B cell (primary cell): ENCODE results near the gene ZFP92. TPM values are rescaled to one million over a fixed set of nuclear protein-coding genes. Genes with fewer than 3 reads are reported as not detected.

Experiments used
- ATAC-seq: fragments of 200-7000 bp; cut with Tn5 transposase; one replicate; pipeline ENCODE4 v1.10.0; 2021; ENCODE audit warnings: low read depth, mild to moderate bottlenecking, moderate number of reproducible peaks, moderate library complexity
- CTCF ChIA-PET: fragments of 350-600 bp; sonication (Branson Sonifier 250); formaldehyde crosslinking; loops from one replicate; lab custom pipeline; 2021; ENCODE audit warnings: antibody characterized with exemption, inconsistent platforms; lab: Charles Lee
- POLR2A ChIA-PET: fragments of 350-600 bp; sonication (Branson Sonifier 250); formaldehyde crosslinking; loops from one replicate; lab custom pipeline; 2021; ENCODE audit warnings: antibody characterized with exemption; lab: Charles Lee
- DNase-seq: peaks from one replicate; pipeline ENCODE4 v3.0.0; 2013
- H2AFZ ChIP-seq: 2 replicates; pipeline ENCODE4 v1.6.1; 2012; ENCODE audit warnings: mild to moderate bottlenecking, low read depth, low read length; ENCODE audit not compliant: insufficient read depth, poor library complexity, severe bottlenecking
- H3K27ac ChIP-seq, 2 donors: 1 replicate in 1 of 2; 2 replicates in 1 of 2; pipeline ENCODE4 v1.5.1; 2012 to 2013; ENCODE audit warnings: low read length in 2 of 2, mild to moderate bottlenecking in 2 of 2, moderate library complexity in 1 of 2
- H3K27me3 ChIP-seq, 4 experiments: fragments of 200-600 bp in 1 of 4; sonication (generic) in 1 of 4; replicated peaks in 1 of 4; 1 replicate in 2 of 4; 2 replicates in 2 of 4; pipeline versions ENCODE4 v1.6.1 to v1.7.0; 2013 to 2016; ENCODE audit warnings: low read length in 3 of 4, mild to moderate bottlenecking in 2 of 4, mixed read lengths in 1 of 4, moderate library complexity in 1 of 4; ENCODE audit not compliant: insufficient read depth in 4 of 4, control insufficient read depth in 3 of 4; ENCODE audit errors: control extremely low read depth in 1 of 4
- H3K36me3 ChIP-seq, 2 experiments: replicated peaks in 1 of 2; 1 replicate in 1 of 2; 2 replicates in 1 of 2; pipeline versions ENCODE4 v1.6.1 to v1.7.1; 2013; ENCODE audit warnings: low read length in 1 of 2; ENCODE audit not compliant: insufficient read depth in 2 of 2, control insufficient read depth in 1 of 2; ENCODE audit errors: control extremely low read depth in 1 of 2, extremely low read depth in 1 of 2
- H3K4me1 ChIP-seq, 2 donors: fragments of 200-600 bp in 1 of 2; sonication (generic) in 1 of 2; 1 replicate in 1 of 2; 2 replicates in 1 of 2; pipeline versions ENCODE4 v1.5.1 to v1.6.1; 2013 to 2017; ENCODE audit warnings: low read length in 2 of 2; ENCODE audit not compliant: control insufficient read depth in 2 of 2, insufficient read depth in 2 of 2
- H3K4me2 ChIP-seq: replicated peaks from 2 replicates; pipeline ENCODE3; 2012; ENCODE audit warnings: mild to moderate bottlenecking, low read depth, low read length; ENCODE audit not compliant: poor library complexity, severe bottlenecking
- H3K4me3 ChIP-seq, 5 experiments: fragments of 200-600 bp in 1 of 5; sonication (generic) in 1 of 5; 1 replicate in 3 of 5; 2 replicates in 2 of 5; pipeline versions ENCODE4 v1.5.1 to v1.7.0; 2011 to 2016; ENCODE audit warnings: low read length in 4 of 5, mild to moderate bottlenecking in 4 of 5, low read depth in 2 of 5, control low read depth in 1 of 5, moderate library complexity in 1 of 5; ENCODE audit not compliant: insufficient read depth in 1 of 5; ENCODE audit errors: control extremely low read depth in 1 of 5, extremely low read depth in 1 of 5
- H3K79me2 ChIP-seq: fragments of 200-600 bp; sonication (generic); one replicate; pipeline ENCODE4 v1.6.0; 2016; ENCODE audit warnings: low read length; ENCODE audit not compliant: control insufficient read depth, insufficient read depth
- H3K9ac ChIP-seq: fragments of 200-600 bp; sonication (generic); 2 replicates; pipeline ENCODE4 v1.6.1; 2017; ENCODE audit warnings: mild to moderate bottlenecking, low read length, moderate library complexity
- H3K9me3 ChIP-seq, 3 donors: one replicate each; pipeline versions ENCODE4 v1.6.1 to v1.7.1; 2013; ENCODE audit warnings: low read length in 2 of 3; ENCODE audit not compliant: control insufficient read depth in 2 of 3, insufficient read depth in 1 of 3; ENCODE audit errors: control extremely low read depth in 1 of 3
- H4K20me1 ChIP-seq: 2 replicates; pipeline ENCODE4 v1.6.0; 2012; ENCODE audit warnings: mild to moderate bottlenecking, low read length; ENCODE audit not compliant: insufficient read depth, control insufficient read depth, poor library complexity, severe bottlenecking
- H3K27ac Mint-ChIP-seq: one replicate; pipeline ENCODE4 v1.8.0; 2021; ENCODE audit warnings: mixed read lengths
- H3K27me3 Mint-ChIP-seq: one replicate; pipeline ENCODE4 v1.8.0; 2021; ENCODE audit warnings: mixed read lengths
- H3K4me1 Mint-ChIP-seq: one replicate; pipeline ENCODE4 v1.8.0; 2021; ENCODE audit warnings: mixed read lengths
- H3K4me3 Mint-ChIP-seq: one replicate; pipeline ENCODE4 v1.8.0; 2021; ENCODE audit warnings: mixed read lengths
- H3K9me3 Mint-ChIP-seq: one replicate; pipeline ENCODE4 v1.8.0; 2022; ENCODE audit warnings: mixed read lengths; ENCODE audit not compliant: insufficient read depth
- CTCF ChIP-seq: fragments of 200-600 bp; IDR thresholded peaks from one replicate; pipeline ENCODE4 v1.8.0; 2022; ENCODE audit warnings: antibody characterized with exemption, mild to moderate bottlenecking
- EZH2 ChIP-seq: IDR thresholded peaks from 2 replicates; pipeline ENCODE4 v1.6.1; 2012; ENCODE audit warnings: borderline replicate concordance, low read depth, mild to moderate bottlenecking, moderate library complexity, low read length; ENCODE audit not compliant: insufficient read depth, poor library complexity, severe bottlenecking
- WGBS: methylation state at CpG from one replicate; pipeline ENCODE4 v1.1.5; 2013; ENCODE audit warnings: missing lambda C conversion rate; ENCODE audit not compliant: insufficient coverage; 5-methylcytosine and 5-hydroxymethylcytosine counted together
- intact Hi-C: fragments of 100-400 bp; cut with micrococcal nuclease; formaldehyde crosslinking; loops from one replicate; pipeline ENCODE4 v1.10.0; 2022
- polyA plus RNA-seq: library from polyadenylated mRNA; depleted of rRNA; stranded (reverse); fragments of >200 nt; gene quantifications from 2 replicates; pipeline ENCODE4 v1.2.3, GENCODE V29; 2012
- total RNA-seq, 2 donors: library from RNA; stranded (reverse); fragments of 120-200 nt in 1 of 2; gene quantifications; 1 replicate in 1 of 2; 2 replicates in 1 of 2; pipeline versions ENCODE4 v1.2.3 to v1.2.4, GENCODE V29; 2013 to 2022

The ZFP92 gene
- total and polyA plus RNA-seq, 2 donors (not counting 1 experiment from before 2014, with no cell fraction given), result 0.24 to 1.6 TPM

- CTCF ChIA-PET, result interaction anchor here (0.6 to 0.7 kb wide), 2 partner anchors 60 to 81 kb away, joined by 3 to 4 read pairs; no protein-coding TSS in a partner anchor
- ATAC-seq (no peak), DNase-seq (no peak)
- no peak overlapping the region for H2AFZ ChIP-seq
- Mint-ChIP-seq H3K27ac (no peak overlapping the region), H3K27me3 (no peaks in the 10 kb centered on the region), H3K4me3 (no peak overlapping the region), H3K9me3 (no peaks in the 10 kb centered on the region), H3K4me1 (no peaks in the 10 kb centered on the region)
- no peaks in the 10 kb centered on the region for H4K20me1 ChIP-seq
- TF ChIP-seq CTCF (no peak), EZH2 (no peak)
- H3K36me3 ChIP-seq, result no peaks in the 10 kb centered on the region
- WGBS, result 81% methylated on average over 7 of the region's 9 CpGs
- H3K9me3 ChIP-seq, result no peaks in the 10 kb centered on the region
- no peak overlapping the region for H3K4me3 ChIP-seq
- no peaks in the 10 kb centered on the region for H3K79me2 ChIP-seq
- POLR2A ChIA-PET, result no interaction called here
- H3K9ac ChIP-seq, result no peak overlapping the region
- no peak overlapping the region for H3K27ac ChIP-seq
- no peak overlapping the region for H3K4me2 ChIP-seq
- intact Hi-C loops, result no loop called here
- H3K27me3 ChIP-seq, result peaks cover 0 to 3% (median 0%) of the 10 kb centered on the region in 4 experiments
- no peaks in the 10 kb centered on the region for H3K4me1 ChIP-seq
Measured at GRCh38 chrX:153380691-153381090, 30.6 kb upstream of the ZFP92 start.

- Mint-ChIP-seq H3K27ac (no peak overlapping the region), H3K4me3 (no peak overlapping the region), H3K27me3 (no peaks in the 10 kb centered on the region), H3K4me1 (no peaks in the 10 kb centered on the region), H3K9me3 (no peaks in the 10 kb centered on the region)
- peak; percentile 17 for DNase-seq
- no peaks in the 10 kb centered on the region for H3K27me3 ChIP-seq
- H3K36me3 ChIP-seq, result no peaks in the 10 kb centered on the region
- no peak overlapping the region for H3K27ac ChIP-seq
- H4K20me1 ChIP-seq, result no peaks in the 10 kb centered on the region
- CTCF ChIA-PET, result no interaction called here
- H3K4me2 ChIP-seq, result no peak overlapping the region
- intact Hi-C loops, result no loop called here
- no peak overlapping the region for H3K9ac ChIP-seq
- ATAC-seq, result peak; percentile 28
- no peak for TF ChIP-seq CTCF
- no peak overlapping the region for H3K4me3 ChIP-seq
- no peaks in the 10 kb centered on the region for H3K79me2 ChIP-seq
- H2AFZ ChIP-seq, result no peak overlapping the region
- POLR2A ChIA-PET, result no interaction called here
- H3K9me3 ChIP-seq, result no peaks in the 10 kb centered on the region
- H3K4me1 ChIP-seq, result no peaks in the 10 kb centered on the region
- 66% methylated on average over 7 of the region's 12 CpGs for WGBS
Measured at GRCh38 chrX:153381684-153382532, 29.4 kb upstream of the ZFP92 start.
